HG03558 (cell line): ENCODE data around the gene S1PR5.
"Not testable (repeated sequence)": the region's sequence is repeated elsewhere in the genome, so short reads cannot be mapped to it uniquely, and the experiment has no call there.

ENCODE experiments used
- ATAC-seq: cut with Tn5 transposase; IDR thresholded peaks from one replicate; pipeline ENCODE4 v1.9.1; 2021; ENCODE audit warnings: moderate number of reproducible peaks; ENCODE audit not compliant: unreplicated experiment; ENCODE audit errors: extremely low read depth

Gene S1PR5

DNA sequence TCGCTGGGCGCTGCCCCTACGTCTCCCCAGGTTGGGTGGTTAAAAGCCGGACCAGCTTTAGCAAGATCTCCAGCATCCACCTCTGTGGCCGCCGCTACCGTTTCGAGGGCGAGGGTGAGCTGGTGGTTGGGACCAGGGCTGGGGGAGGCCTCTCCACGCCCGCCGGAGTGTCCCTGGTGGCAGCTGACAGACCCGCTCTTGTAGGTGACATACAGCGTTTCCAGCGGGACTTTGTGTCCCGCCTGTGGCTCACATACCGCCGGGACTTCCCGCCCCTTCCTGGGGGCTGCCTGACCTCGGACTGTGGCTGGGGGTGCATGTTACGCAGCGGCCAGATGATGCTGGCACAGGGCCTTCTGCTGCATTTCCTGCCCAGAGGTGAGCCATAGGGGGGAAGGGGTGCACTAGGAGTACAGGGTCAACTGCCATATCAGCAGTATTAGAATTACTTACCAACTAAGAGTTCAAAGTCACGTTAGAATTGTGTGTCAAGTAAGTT lies 27.6 kb upstream of the S1PR5 start:
- ATAC-seq, result no peak

DNA sequence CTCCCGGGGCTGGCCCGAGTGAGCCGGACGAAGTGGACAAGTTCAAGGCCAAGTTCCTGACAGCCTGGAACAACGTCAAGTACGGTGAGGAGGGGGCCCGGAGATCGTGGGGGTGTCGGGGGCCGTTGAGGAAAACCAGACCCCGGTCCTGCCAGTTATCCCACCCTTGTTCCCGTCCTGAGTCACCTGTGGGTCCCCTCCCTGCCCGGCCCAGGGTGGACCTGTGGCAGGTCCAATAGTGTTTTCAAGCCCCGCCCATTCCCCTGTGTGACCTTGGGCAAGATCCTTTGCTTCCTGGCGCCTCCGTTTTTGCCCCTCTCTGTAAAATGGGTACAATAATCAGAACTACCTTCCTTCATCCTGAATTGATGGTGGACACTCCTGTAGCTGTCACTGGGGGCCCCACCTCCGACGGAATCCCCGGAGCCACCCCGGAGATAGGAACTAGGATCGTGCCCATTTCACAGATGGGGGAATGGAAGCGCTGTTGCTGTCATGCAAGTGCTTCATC lies 27.1 kb upstream of the S1PR5 start:
- no peak for ATAC-seq

DNA sequence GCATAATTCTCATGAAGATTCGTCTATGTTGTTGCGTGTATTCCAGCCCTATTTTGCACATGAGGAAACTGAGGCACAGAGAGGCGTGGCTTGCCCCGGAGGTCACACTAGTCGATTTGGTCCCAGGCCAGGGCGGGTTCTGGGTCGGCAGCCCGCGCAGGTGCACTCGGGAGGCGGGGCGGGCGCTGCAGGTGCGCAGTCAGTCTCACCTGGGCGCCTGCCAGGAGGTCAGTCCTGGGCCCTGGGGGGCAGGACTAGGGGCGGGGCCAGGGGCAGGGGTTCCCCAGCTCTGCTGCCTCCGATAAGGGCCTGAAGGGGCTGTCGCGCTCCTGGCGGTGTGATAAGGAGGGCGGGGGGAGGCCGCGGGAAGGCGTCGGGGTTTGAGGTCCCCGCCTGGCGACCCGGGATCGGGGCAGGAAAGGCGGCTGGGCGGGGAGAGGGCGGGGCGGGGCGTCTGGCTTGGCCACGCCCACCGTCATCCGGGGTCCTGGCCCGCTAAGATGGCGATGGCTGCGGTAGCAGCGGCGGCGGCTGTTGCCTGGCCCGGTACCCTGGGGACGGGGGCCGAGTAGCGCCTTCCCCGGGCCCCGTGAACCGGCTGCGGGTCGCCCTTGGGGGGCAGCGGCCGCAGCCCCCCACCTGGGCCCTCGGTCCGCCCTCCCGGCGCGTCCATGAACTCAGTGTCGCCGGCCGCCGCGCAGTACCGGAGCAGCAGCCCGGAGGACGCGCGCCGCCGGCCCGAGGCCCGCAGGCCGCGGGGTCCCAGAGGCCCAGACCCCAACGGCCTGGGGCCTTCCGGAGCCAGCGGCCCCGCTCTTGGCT lies 26.4 kb upstream of the S1PR5 start, which contains the start of gene ATG4D:
ATG4D (plus strand) TSS at position 485 of the 822 bp plus-strand sequence; CDS start at position 672, 187 bp downstream.
- ATAC-seq, result no peak

GRCh38 chr19:10543059-10543419 lies 25.8 kb upstream of the S1PR5 start:
- ATAC-seq, result no peak

GRCh38 chr19:10539016-10539415 lies 21.8 kb upstream of the S1PR5 start:
- ATAC-seq, result not testable (repeated sequence)

- no peak for ATAC-seq
Measured at GRCh38 chr19:10538204-10538983, 21.1 kb upstream of the S1PR5 start.

DNA sequence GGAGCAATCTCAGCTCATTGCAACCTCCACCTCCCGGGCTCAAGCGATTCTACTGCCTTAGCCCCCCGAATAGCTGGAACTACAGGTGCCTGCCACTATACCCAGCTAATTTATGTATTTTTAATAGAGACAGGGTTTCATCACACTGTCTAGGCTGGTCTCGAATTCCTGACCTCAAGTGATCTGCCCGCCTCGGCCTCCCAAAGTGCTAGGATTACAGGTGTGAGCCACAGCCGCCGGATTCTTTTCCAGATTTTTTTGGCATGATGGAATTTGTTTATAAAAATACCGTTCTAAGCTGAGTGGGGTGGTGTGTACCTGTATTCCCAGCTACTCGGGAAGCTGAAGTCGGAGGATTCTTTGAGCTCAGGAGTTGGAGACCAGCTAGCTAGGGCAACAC lies 20.4 kb upstream of the S1PR5 start:
- no peak for ATAC-seq

GRCh38 chr19:10535613-10536012 lies 18.4 kb upstream of the S1PR5 start:
- no peak for ATAC-seq

- ATAC-seq, result no peak
Measured at GRCh38 chr19:10533646-10534386, 16.6 kb upstream of the S1PR5 start.

- ATAC-seq, result no peak
Measured at GRCh38 chr19:10532457-10532856, 15.2 kb upstream of the S1PR5 start.

- not testable (repeated sequence) for ATAC-seq
Measured at GRCh38 chr19:10526887-10527286, 9.6 kb upstream of the S1PR5 start.

- no peak for ATAC-seq
Measured at GRCh38 chr19:10525636-10526035, 8.4 kb upstream of the S1PR5 start.

GRCh38 chr19:10523135-10523636 lies 5.9 kb upstream of the S1PR5 start:
- no peak for ATAC-seq

GRCh38 chr19:10521461-10522171 lies 4.4 kb upstream of the S1PR5 start:
- ATAC-seq, result no peak

DNA sequence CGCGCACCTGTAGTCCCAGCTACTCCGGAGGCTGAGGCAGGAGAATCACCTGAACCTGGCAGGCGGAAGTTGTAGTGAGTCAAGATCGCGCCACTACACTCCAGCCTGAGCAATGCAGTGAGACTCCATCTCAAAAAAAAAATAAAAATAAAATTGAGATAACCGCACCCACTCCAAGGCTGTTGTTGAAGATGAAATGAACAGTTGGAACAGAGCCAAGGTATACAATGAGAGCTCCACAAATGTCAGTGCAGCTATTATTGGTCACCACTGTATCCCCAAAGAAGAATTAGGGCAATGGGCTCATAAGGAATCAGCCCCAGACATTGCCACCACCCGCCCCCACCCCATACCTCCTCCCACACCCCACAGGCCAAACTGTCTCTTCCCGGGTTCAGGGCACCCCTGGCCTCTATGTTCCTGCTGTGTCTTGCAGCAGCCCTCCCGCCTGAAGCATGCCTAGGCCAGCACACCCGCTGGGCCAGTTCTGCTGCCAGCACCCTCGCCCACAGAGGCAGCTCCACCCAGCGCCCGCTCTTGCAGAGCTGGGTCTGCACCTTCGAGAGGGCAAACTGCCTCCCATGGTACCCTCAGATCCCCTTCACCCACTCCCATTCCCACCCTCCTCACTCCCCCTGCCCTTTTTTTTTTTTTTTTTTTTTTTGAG lies 3.5 kb upstream of the S1PR5 start:
- no peak for ATAC-seq

GRCh38 chr19:10519421-10519820 lies 2.2 kb upstream of the S1PR5 start:
- ATAC-seq, result no peak

DNA sequence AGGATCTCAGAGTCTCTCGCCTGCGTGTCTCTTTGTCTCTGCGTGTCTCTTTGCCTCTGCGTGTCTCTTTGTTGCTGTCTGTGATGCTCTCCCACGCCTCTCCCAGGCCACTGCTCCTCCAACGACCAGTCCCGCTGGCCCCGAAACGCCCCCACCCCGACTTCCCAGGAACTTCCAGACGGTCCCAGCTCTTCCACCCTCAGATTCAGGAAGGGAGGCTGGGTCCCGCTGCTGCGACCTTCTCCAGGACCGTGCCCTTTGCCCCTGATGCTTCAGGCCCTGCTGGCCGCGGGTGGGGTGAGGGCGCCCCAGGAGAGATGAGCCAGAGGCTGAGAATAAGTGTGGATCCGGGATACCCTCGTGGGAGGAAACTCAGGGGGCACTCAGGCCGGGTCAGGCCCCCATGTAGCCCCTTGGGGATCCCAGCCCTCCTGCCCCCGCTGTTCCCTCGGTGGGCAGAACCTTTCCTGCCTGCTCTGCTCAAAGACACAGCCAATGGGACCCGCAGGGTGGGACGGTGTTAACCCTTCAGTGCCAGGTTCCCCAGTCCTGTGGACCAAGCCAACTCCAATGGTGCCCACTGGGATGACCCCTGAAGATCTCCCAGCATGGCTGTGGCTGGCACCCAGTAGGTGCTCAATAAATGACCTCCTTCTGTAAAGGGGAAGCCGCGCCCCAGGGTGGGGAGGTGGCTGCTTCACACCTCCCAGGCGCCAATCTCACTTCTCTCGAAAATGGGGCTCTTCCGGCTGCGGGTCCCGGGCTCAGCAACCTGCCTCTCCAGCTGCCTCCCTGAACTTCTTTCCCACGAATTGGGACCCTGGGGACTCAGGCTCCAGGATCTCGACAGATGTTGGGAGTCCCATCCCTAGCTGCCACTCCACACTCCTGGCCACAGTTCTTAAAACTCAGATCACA lies 1.5 kb upstream of the S1PR5 start:
- no peak for ATAC-seq
